GM18858 (cell line): ENCODE results near the gene BATF3.
"Not testable (repeated sequence)": the region's sequence is repeated elsewhere in the genome, so short reads cannot be mapped to it uniquely, and the experiment has no call there.

Experiments used
- ATAC-seq: cut with Tn5 transposase; IDR thresholded peaks from one replicate; pipeline ENCODE4 v1.9.1; 2021; ENCODE audit not compliant: unreplicated experiment

BATF3 gene

GRCh38 chr1:212664409-212665199, 35.0 kb downstream of the BATF3 start:
- ATAC-seq: no peak

- ATAC-seq: not testable (repeated sequence)
These were observed 41.4 kb downstream of the BATF3 start for GRCh38 chr1:212658250-212658649.

GRCh38 chr1:212656730-212657129, 42.9 kb downstream of the BATF3 start:
- no peak for ATAC-seq

GRCh38 chr1:212655668-212656440, 43.8 kb downstream of the BATF3 start:
- ATAC-seq: no peak

- ATAC-seq: no peak
These were observed 47.0 kb downstream of the BATF3 start for GRCh38 chr1:212652609-212653008.

- ATAC-seq: no peak
These were observed 47.7 kb downstream of the BATF3 start for GRCh38 chr1:212651977-212652376.

GRCh38 chr1:212651521-212651920, 48.1 kb downstream of the BATF3 start:
- ATAC-seq: no peak

- ATAC-seq: no peak
These were observed 49.4 kb downstream of the BATF3 start for GRCh38 chr1:212650228-212650627.

GRCh38 chr1:212649020-212649419, 50.6 kb downstream of the BATF3 start:
- no peak for ATAC-seq

- no peak for ATAC-seq
These were observed 51.2 kb downstream of the BATF3 start for GRCh38 chr1:212648431-212648830.

GRCh38 chr1:212647004-212647403, 52.6 kb downstream of the BATF3 start:
- ATAC-seq: no peak

- no peak for ATAC-seq
These were observed 53.1 kb downstream of the BATF3 start for GRCh38 chr1:212646588-212646987.

- no peak for ATAC-seq
These were observed 53.8 kb downstream of the BATF3 start for GRCh38 chr1:212645546-212646543.

- ATAC-seq: no peak
These were observed 54.6 kb downstream of the BATF3 start for GRCh38 chr1:212644866-212645545.

- ATAC-seq: no peak
These were observed 55.8 kb downstream of the BATF3 start for GRCh38 chr1:212643877-212644276.

- ATAC-seq: no peak
These were observed 57.7 kb downstream of the BATF3 start for GRCh38 chr1:212641956-212642355.

GRCh38 chr1:212640223-212640878, 59.3 kb downstream of the BATF3 start:
- ATAC-seq: no peak

GRCh38 chr1:212639524-212639923, 60.1 kb downstream of the BATF3 start:
- not testable (repeated sequence) for ATAC-seq

GRCh38 chr1:212638492-212639151, 61.0 kb downstream of the BATF3 start:
- no peak for ATAC-seq
